NCI-H1436 treated with DMSO at 0.1 percent for 48 hours (cell line): Measurements from ENCODE around the gene TTC34.

Source experiments
- DNase-seq: peaks from one replicate; lab custom pipeline; 2025; lab: John Stamatoyannopoulos, UW

The TTC34 gene

DNA sequence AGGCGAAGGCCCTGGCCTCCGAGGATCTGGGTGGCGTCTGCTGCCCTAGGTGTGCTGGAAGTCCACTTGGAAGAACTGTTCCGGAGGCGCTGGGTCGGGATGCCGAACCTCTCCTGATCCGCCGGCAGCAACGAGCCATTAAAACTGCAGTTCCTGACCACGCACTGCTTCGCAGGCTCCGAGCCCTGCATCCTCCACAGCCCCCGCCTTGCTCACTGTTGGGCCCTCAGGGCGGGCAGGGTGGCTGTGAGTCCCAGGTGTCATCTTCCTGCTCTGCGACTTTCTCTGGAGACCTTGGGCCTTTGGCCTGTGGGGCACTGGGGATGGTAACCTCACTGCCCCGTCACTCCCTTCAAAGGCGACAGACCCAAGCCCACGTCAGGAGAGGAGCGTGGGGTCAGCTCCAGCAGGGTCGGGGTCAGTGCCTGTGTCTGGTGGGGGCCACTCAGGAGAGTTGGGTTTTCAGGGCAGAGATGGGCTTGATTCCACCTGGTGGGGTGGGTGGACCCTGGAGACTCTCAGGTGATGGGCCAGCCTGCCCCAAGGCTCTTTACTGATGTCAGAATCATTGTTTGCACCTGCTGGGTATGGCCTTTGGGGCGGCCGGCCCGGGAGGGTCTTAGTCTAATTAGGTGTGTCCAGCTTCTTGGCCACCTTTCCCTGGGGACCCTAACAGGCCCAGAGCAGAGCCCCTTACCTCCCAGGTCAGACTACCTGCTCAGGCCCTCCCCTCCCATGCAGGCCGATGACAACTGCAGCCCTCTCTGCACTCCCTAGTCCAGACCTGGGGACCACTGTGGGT, 211.9 kb downstream of the TTC34 start:
- DNase-seq, result no peak

- DNase-seq, result no peak
These were observed 212.6 kb downstream of the TTC34 start for GRCh38 chr1:2588661-2589430.

- DNase-seq, result no peak
These were observed 213.5 kb downstream of the TTC34 start for GRCh38 chr1:2587860-2588571.

- DNase-seq, result no peak
These were observed 214.2 kb downstream of the TTC34 start for GRCh38 chr1:2587071-2587859.

- peak; percentile 76 for DNase-seq
These were observed 215.1 kb downstream of the TTC34 start, which contains the start of gene PRXL2B for GRCh38 chr1:2586154-2587070. PRXL2B (plus strand) TSS chr1:2586777; CDS start chr1:2586886, 109 bp downstream.
